Measurements from ENCODE around the gene CHIC2.

Gene CHIC2

DNA sequence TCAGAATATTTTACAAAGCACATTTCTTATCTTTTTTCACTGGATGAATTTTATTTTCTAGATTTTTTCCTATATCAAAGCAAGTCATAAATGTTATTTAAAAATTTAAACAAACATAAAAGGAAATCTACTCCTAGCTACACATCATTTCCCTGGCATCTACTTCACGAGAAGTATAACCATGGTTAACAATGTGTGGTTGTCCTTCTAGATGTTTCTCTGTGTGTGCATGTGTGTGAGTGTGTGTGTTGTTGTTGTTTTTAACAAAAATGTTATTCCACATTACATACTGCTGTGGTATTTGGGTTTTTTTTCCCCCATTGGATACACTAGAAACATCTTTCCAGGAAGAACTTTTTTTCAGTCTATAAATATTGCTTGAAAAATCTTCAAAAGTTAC lies 103.1 kb downstream of the CHIC2 start:
- no peak for DNase-seq (ENCODE audit: insufficient read length, low spot score)
- no peak for FAIRE-seq

DNA sequence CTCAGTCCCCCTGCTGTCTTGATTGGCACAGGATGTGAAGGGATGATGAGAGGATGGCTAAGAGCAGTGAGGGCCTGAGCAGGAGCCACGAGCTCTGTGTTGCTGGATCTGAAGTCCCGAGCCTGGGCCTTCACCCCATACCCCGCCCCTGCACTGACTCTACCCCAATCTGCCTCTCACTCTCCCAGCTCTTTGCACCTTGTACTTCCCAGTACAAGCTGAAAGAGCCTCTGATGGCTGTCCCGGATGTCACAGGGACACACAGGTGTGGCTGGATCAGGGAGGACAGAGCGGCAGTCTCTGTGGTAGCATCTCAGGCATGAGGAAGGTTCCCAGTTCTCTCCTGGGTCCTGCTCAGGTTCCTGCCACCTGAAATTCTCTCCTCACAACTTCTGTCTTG lies 103.6 kb downstream of the CHIC2 start:
- FAIRE-seq, result no peak
- DNase-seq (ENCODE audit: insufficient read length, low spot score), result no peak
